Stimulated activated CD4-positive, alpha-beta T cell treated with anti-CD3 and anti-CD28 coated beads, TNF-alpha, amount 100 ng/mL, for 48 hours (primary cell): ENCODE data around the gene TLCD1.
A peak's percentile ranks its signal among the peaks of the same experiment; 100 is the strongest.

Experiments
- DNase-seq, 3 donors: peaks; one replicate each; pipeline ENCODE4 v3.0.0-alpha.2; 2020; ENCODE audit warnings: low read depth in 3 of 3

Gene TLCD1

DNA sequence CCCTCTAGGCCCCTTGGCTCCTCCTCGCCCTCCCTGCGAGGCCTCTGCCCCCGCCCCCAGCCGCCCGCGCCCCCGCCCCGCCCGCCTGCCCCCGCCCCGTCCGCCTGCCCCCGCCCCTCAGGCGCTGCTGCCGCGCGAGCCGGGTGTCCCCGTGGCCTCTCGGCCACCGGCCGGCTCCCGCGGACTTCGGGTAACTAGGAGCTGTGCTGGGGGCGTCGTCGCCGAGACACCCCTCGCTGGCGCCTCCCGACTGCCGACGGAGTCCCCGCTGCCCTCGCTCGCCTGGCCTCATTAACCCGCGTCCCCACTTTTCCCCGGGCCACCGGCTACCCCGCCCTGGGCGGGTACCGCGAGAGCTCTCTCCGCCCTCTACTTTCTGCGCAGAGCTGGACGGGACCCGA, at the start of gene TLCD1:
TSS of gene TLCD1 (minus strand) at position 8 of the 401 bp plus-strand sequence. CDS start 136 bp downstream, outside the sequence.
- DNase-seq: peak; percentile 55 to 73 (median 65)

DNA sequence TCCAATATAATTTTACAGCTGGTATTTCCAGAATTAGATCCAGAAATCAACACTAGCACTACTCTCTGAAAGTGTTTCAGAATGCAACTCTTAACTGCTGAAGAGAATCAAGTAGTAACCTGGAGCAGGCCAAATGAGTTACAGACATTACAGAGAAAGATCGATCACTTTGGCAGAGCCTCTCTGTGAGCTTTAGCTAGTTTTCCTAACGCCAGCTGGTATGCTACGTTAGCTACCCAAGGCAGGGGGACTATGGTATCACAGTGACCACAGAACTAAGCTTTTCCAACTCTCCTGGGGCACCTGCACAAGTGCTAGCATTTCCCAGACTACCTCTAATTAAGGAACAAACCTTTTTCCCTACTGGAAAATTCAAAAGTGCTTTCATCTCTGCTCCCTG, 48.2 kb upstream of the TLCD1 start:
- DNase-seq: no peak

GRCh38 chr17:28773736-28774135, 47.7 kb upstream of the TLCD1 start:
- no peak for DNase-seq

DNA sequence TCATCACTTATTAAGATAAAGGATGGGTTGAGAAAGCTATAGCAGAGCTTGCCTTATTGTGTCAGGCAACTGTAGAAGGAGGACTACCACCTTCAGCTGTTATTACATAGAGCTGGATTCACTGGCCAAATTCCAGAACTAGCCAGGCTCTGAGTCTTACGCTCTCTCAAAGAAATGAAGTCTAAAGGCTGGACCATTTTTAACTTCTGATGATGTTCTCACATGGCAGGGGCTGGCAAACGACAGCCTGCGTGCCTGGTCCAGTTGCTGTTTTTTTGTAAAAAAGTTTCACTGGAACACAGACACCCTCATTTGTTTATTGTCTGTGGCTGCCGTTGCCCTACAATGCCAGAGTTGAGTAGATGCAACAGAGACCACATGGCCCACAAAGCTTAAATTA, 39.0 kb upstream of the TLCD1 start:
- no peak for DNase-seq

DNA sequence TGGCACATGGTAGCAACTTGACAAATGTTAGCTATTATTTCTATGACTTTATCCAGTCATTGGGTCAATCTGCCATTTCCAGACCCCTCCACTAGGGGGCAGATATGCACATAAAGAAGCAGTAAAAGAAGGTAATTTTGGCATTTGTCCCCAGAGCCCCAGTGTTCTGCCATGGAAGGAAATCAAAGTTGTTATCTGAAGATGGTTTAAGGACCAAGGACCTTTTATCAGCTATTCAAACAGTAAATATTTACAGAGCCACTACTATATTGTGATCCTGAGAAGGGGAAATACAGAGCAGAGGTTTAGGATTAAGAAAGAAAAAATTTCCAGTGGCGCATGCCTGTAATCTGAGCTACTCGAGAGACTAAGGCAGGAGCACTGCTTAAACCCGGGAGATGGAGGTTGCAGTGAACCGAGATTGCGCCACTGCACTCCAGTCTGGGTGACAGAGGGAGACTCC, 37.8 kb upstream of the TLCD1 start:
- DNase-seq: peak; percentile 54 to 70 (median 66)

- no peak for DNase-seq
Measured at GRCh38 chr17:28763137-28763799, 37.2 kb upstream of the TLCD1 start.

DNA sequence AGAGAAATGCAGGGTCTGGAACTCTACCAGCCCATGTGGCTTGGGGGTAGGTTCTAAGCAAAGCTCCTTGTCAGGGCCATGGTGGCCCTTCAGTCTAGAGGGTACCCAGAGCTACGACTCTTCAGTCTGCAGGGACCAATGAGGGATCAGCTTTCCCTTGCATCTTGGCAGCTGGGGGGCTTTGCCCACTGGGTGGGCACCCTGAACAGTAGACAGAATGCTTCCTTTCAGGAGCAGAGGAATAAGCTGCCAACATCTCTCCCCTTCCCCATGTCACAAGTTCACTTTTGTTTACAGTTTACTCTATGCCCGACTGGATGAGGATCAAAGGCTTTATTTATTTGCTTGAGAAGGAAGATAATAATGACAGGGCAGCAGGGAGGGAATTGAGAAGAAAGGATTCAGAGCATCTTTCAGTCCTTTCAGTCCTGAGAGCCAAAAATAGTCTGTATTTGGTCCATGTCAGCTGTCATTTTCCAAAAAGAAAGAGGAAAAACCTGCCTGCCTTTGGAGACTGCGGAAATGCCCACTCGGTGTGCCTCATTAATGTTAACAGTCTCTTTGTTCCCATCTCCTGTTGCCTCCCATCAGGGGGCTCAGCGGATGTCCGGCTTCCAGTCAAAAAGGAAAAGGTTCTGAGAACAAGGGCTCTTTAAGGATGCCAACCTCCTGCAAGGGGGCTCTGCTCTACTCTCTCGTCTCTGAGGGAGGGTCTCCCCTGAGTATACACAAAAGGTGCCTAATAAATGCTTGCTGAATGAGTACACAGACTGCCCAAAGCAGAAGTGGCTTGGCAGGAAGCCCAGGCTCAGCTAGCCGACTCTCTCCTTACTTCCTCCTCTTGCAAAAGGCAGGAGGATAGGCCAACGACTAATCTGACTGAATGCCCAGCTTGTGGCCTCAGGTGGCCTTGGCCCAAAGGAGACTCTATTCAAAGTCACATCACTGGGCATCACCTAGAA, 34.8 kb upstream of the TLCD1 start:
- no peak for DNase-seq

DNA sequence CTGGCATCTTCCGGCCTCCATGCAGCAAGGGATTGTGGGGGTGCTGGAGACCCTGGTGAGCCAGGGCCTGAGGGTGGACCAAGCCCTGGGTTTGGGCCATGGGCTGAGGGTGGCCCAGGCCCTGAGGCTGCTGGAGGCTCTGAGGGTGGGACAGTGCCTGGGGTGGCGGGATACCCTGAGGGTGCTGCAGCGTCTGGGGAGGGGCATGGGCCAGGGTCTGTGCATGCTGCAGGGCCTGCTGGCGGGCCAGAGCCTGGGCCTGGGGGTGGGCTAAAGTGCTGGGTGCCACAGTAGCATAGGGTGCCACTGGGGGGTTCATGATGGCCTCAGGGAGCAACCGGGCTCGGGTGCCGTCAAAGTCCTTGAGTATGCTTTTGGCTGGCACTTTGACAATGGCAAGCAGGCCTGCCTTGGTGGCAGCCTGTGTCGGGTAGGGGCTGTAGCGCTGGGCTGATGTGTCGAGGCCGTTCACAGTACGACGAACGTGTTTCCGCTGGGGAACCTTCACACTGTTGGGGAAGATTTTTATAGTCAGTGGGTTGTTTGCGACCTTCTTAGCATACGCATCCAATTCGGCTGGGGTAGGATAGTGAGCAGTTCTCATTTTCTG, 33.3 kb upstream of the TLCD1 start:
- no peak for DNase-seq

- no peak for DNase-seq
Measured at GRCh38 chr17:28758411-28759121, 32.5 kb upstream of the TLCD1 start.

- no peak for DNase-seq
Measured at GRCh38 chr17:28756049-28756804, 30.2 kb upstream of the TLCD1 start.

GRCh38 chr17:28755486-28755885, 29.5 kb upstream of the TLCD1 start:
- DNase-seq: no peak

DNA sequence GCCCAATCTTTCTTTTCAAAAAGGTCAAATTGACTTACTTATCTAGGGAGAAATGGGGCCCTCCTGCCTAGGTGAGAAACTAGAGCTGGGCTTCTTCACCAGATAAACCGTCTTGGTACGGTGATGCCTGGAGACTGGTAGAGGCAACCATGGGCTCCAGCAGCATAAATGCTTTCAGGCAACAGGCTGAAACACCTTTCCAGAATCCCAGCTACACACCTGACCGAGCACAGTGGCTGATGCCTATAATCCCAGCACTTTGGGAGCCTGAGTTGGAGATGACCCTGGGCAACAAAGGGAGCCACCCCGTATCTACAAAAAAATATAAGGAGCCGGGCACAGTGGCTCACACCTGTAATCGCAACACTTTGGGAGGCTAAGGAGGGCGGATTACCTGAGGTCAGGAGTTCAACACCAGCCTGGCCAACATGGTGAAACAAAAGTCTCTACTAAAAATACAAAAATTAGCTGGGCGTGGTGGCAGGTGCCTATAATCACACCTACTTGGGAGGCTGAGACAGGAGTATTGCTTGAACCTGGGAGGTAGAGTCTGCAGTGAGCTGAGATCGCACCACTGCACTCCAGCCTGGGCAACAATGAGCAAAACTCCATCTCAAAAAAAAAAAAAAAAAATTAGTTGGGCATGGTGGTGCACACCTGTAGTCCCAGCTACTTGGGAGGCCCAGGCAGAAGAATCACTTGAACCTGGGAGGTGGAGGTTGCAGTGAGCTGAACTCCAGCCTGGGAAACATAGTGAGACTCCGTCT, 25.8 kb upstream of the TLCD1 start:
- no peak for DNase-seq

GRCh38 chr17:28750178-28751047, 24.4 kb upstream of the TLCD1 start:
- DNase-seq: peak; percentile 83 to 88 (median 83)

DNA sequence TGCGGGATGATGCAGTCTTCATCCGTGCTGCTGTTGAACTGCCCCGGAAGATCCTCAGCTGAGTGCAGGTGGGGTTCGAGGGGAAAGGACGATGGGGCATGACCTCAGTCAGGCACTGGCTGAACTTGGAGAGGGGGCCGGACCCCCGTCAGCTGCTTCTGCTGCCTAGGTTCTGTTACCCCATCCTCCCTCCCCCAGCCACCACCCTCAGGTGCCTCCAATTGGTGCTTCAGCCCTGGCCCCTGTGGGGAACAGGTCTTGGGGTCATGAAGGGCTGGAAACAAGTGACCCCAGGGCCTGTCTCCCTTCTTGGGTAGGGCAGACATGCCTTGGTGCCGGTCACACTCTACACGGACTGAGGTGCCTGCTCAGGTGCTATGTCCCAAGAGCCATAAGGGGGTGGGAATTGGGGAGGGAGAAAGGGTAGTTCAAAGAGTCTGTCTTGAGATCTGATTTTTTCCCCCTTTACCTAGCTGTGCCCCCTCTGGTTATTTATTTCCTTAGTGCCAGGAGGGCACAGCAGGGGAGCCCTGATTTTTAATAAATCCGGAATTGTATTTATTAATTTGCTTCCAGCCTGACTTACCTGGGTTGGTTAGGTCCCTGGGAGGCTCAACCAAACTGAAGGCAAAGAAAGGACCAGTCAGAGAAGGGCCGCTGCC, 23.6 kb upstream of the TLCD1 start:
- no peak for DNase-seq

DNA sequence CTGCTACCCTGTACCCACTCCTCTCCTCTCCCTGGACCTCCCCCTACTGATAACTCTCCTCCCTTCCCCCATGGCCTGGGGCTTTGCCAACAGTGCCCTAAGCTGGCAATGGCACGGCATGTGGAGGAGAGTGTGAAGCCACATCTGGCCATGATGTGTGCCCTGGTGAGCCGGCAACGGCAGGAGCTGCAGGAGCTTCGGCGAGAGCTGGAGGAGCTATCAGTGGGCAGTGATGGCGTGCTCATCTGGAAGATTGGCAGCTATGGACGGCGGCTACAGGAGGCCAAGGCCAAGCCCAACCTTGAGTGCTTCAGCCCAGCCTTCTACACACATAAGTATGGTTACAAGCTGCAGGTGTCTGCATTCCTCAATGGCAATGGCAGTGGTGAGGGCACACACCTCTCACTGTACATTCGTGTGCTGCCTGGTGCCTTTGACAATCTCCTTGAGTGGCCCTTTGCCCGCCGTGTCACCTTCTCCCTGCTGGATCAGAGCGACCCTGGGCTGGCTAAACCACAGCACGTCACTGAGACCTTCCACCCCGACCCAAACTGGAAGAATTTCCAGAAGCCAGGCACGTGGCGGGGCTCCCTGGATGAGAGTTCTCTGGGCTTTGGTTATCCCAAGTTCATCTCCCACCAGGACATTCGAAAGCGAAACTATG, 23.0 kb upstream of the TLCD1 start:
- DNase-seq: no peak

- DNase-seq: no peak
Measured at GRCh38 chr17:28747801-28748750, 22.0 kb upstream of the TLCD1 start.
